ENCODE results near the gene TRIM65. TPM values are rescaled to one million over a fixed set of nuclear protein-coding genes. Genes with fewer than 3 reads are reported as not detected.

TRIM65 gene
- total and polyA plus RNA-seq, 2 of the 13 experiments (the other 11 are each of a cell fraction or from before 2014, with no cell fraction given), result 10.3 to 22.4 TPM

GRCh38 chr17:75876938-75877751 is 19.6 kb downstream of the TRIM65 start (continued):
- TF ChIP-seq RELA (CRISPR knock-in tag; IDR thresholded peaks at IDR 0.05), result peak; percentile 31; the same call in 1 of the 2 replicates
- peak; percentile 71; the same call in 1 of the 2 replicates for TF ChIP-seq STAT5B (CRISPR knock-in tag; IDR thresholded peaks at IDR 0.05)
- TF ChIP-seq MTA3 (CRISPR knock-in tag; IDR thresholded peaks at IDR 0.05), result no peak
- TF ChIP-seq ZSCAN22 (CRISPR knock-in tag; IDR thresholded peaks at IDR 0.05), result no peak; the same call in 1 of the 2 replicates
- TF ChIP-seq CERS6 (CRISPR knock-in tag; IDR thresholded peaks at IDR 0.05), result no peak
- TF ChIP-seq ZZZ3 (CRISPR knock-in tag; IDR thresholded peaks at IDR 0.05; ENCODE audit: borderline replicate concordance), result peak; percentile 2; the same call in 1 of the 2 replicates
- no peak for TF ChIP-seq PAF1 (CRISPR knock-in tag; IDR thresholded peaks at IDR 0.05)
- 0 out of 2 replicates have a peak, but pooled peaks have one; percentile 53 for TF ChIP-seq PRMT3 (CRISPR knock-in tag; IDR thresholded peaks at IDR 0.05; ENCODE audit: borderline replicate concordance, low read depth)
- TF ChIP-seq ZBTB42 (CRISPR knock-in tag; IDR thresholded peaks at IDR 0.05), result peak; percentile 95
- peak; percentile 87; the same call in 1 of the 2 replicates for TF ChIP-seq ZMYM2 (CRISPR knock-in tag; IDR thresholded peaks at IDR 0.05)
- peak; percentile 86 for TF ChIP-seq ZNF280B (CRISPR knock-in tag; IDR thresholded peaks at IDR 0.05; ENCODE audit: borderline replicate concordance)
- TF ChIP-seq ZBTB10 (CRISPR knock-in tag; IDR thresholded peaks at IDR 0.05; ENCODE audit: borderline replicate concordance), result no peak; the same call in 1 of the 2 replicates
- no peak for TF ChIP-seq ATF7-NPFF (CRISPR knock-in tag; IDR thresholded peaks at IDR 0.05; ENCODE audit: low read depth)
- TF ChIP-seq ZMYM4 (CRISPR knock-in tag; IDR thresholded peaks at IDR 0.05), result peak; percentile 45; the same call in 1 of the 2 replicates
- TF ChIP-seq HINFP (CRISPR knock-in tag; IDR thresholded peaks at IDR 0.05; ENCODE audit: low read depth), result no peak
- TF ChIP-seq TCF12 (IDR thresholded peaks at IDR 0.05), result no peak
- no peak for TF ChIP-seq TCF12 (CRISPR knock-in tag; IDR thresholded peaks at IDR 0.05)
- no peak for TF ChIP-seq ZNF232 (CRISPR knock-in tag; IDR thresholded peaks at IDR 0.05; ENCODE audit: borderline replicate concordance)
- no peak for TF ChIP-seq RBAK (CRISPR knock-in tag; IDR thresholded peaks at IDR 0.05)
- TF ChIP-seq ZNF549 (CRISPR knock-in tag; IDR thresholded peaks at IDR 0.05), result peak; percentile 7; the same call in 1 of the 2 replicates
- no peak for TF ChIP-seq E2F2 (CRISPR knock-in tag; IDR thresholded peaks at IDR 0.05; ENCODE audit: borderline replicate concordance)
- TF ChIP-seq TEAD3 (CRISPR knock-in tag; optimal IDR thresholded peaks at IDR 0.05; ENCODE audit: borderline replicate concordance), result peak; percentile 46

Data from HepG2 (cell line).